Activated naive CD4-positive, alpha-beta T cell treated with anti-CD3 and anti-CD28 coated beads, Interleukin-2, amount 50 U/mL, for 24 hours (primary cell): ENCODE data around the gene M1AP.

Source experiments
- H3K27ac Mint-ChIP-seq: one replicate; pipeline ENCODE4 v1.8.0; 2021; ENCODE audit warnings: mild to moderate bottlenecking, mixed read lengths
- H3K27me3 Mint-ChIP-seq: one replicate; pipeline ENCODE4 v1.8.0; 2021; ENCODE audit warnings: mixed read lengths
- H3K36me3 Mint-ChIP-seq: one replicate; pipeline ENCODE4 v1.8.0; 2021; ENCODE audit warnings: mixed read lengths
- H3K4me1 Mint-ChIP-seq: one replicate; pipeline ENCODE4 v1.8.0; 2021; ENCODE audit warnings: mixed read lengths
- H3K4me3 Mint-ChIP-seq: one replicate; pipeline ENCODE4 v1.8.0; 2021; ENCODE audit warnings: mild to moderate bottlenecking, mixed read lengths
- H3K9me3 Mint-ChIP-seq: one replicate; pipeline ENCODE4 v1.8.0; 2021; ENCODE audit warnings: mixed read lengths

The M1AP gene

GRCh38 chr2:74585406-74586185 lies 62.5 kb downstream of the M1AP start:
- no peaks in the 10 kb centered on the region for H3K27me3 Mint-ChIP-seq
- peaks cover 14% of the 10 kb centered on the region for H3K4me1 Mint-ChIP-seq
- no peaks in the 10 kb centered on the region for H3K9me3 Mint-ChIP-seq
- H3K36me3 Mint-ChIP-seq, result no peaks in the 10 kb centered on the region
- H3K4me3 Mint-ChIP-seq, result no peak overlapping the region
- H3K27ac Mint-ChIP-seq, result no peak overlapping the region

GRCh38 chr2:74584088-74584645 lies 64.0 kb downstream of the M1AP start:
- H3K9me3 Mint-ChIP-seq, result no peaks in the 10 kb centered on the region
- H3K4me1 Mint-ChIP-seq, result peaks cover 14% of the 10 kb centered on the region
- H3K27ac Mint-ChIP-seq, result no peak overlapping the region
- H3K27me3 Mint-ChIP-seq, result no peaks in the 10 kb centered on the region
- H3K36me3 Mint-ChIP-seq, result no peaks in the 10 kb centered on the region
- no peak overlapping the region for H3K4me3 Mint-ChIP-seq

- Mint-ChIP-seq H3K9me3 (no peaks in the 10 kb centered on the region), H3K4me1 (peaks cover 14% of the 10 kb centered on the region), H3K4me3 (no peak overlapping the region), H3K36me3 (no peaks in the 10 kb centered on the region), H3K27ac (no peak overlapping the region), H3K27me3 (no peaks in the 10 kb centered on the region)
These were observed 64.6 kb downstream of the M1AP start for GRCh38 chr2:74583504-74583903.

- H3K4me1 Mint-ChIP-seq, result peaks cover 14% of the 10 kb centered on the region
- H3K27me3 Mint-ChIP-seq, result no peaks in the 10 kb centered on the region
These were observed 65.9 kb downstream of the M1AP start for GRCh38 chr2:74582184-74582583.

GRCh38 chr2:74581463-74581862 lies 66.7 kb downstream of the M1AP start:
- H3K27me3 Mint-ChIP-seq, result no peaks in the 10 kb centered on the region
- H3K36me3 Mint-ChIP-seq, result no peaks in the 10 kb centered on the region
- no peaks in the 10 kb centered on the region for H3K9me3 Mint-ChIP-seq
- no peak overlapping the region for H3K4me3 Mint-ChIP-seq
- peaks cover 14% of the 10 kb centered on the region for H3K4me1 Mint-ChIP-seq
- no peak overlapping the region for H3K27ac Mint-ChIP-seq

More at GRCh38 chr2:74582184-74582583, 65.9 kb downstream of the M1AP start:
- Mint-ChIP-seq H3K4me3 (no peak overlapping the region), H3K36me3 (no peaks in the 10 kb centered on the region), H3K27ac (no peak overlapping the region), H3K9me3 (no peaks in the 10 kb centered on the region)

- Mint-ChIP-seq H3K27ac (no peak overlapping the region), H3K9me3 (no peaks in the 10 kb centered on the region), H3K4me1 (peaks cover 15% of the 10 kb centered on the region), H3K27me3 (no peaks in the 10 kb centered on the region), H3K36me3 (peaks cover 2% of the 10 kb centered on the region), H3K4me3 (no peak overlapping the region)
These were observed 69.7 kb downstream of the M1AP start for GRCh38 chr2:74578408-74578807.

- Mint-ChIP-seq H3K9me3 (no peaks in the 10 kb centered on the region), H3K36me3 (peaks cover 2% of the 10 kb centered on the region), H3K27ac (no peak overlapping the region), H3K27me3 (no peaks in the 10 kb centered on the region), H3K4me1 (peaks cover 15% of the 10 kb centered on the region), H3K4me3 (no peak overlapping the region)
These were observed 70.7 kb downstream of the M1AP start for GRCh38 chr2:74577448-74577847.

GRCh38 chr2:74576863-74577229 lies 71.3 kb downstream of the M1AP start:
- Mint-ChIP-seq H3K4me1 (peaks cover 15% of the 10 kb centered on the region), H3K27me3 (no peaks in the 10 kb centered on the region), H3K27ac (no peak overlapping the region), H3K9me3 (no peaks in the 10 kb centered on the region), H3K36me3 (peaks cover 2% of the 10 kb centered on the region), H3K4me3 (no peak overlapping the region)

- Mint-ChIP-seq H3K9me3 (no peaks in the 10 kb centered on the region), H3K4me3 (no peak overlapping the region), H3K36me3 (peaks cover 2% of the 10 kb centered on the region)
These were observed 71.8 kb downstream of the M1AP start for GRCh38 chr2:74576211-74576862.

GRCh38 chr2:74575320-74575719 lies 72.8 kb downstream of the M1AP start:
- H3K4me3 Mint-ChIP-seq, result no peak overlapping the region
- peaks cover 2% of the 10 kb centered on the region for H3K36me3 Mint-ChIP-seq
- no peaks in the 10 kb centered on the region for H3K27me3 Mint-ChIP-seq
- no peak overlapping the region for H3K27ac Mint-ChIP-seq
- H3K9me3 Mint-ChIP-seq, result no peaks in the 10 kb centered on the region
- H3K4me1 Mint-ChIP-seq, result peaks cover 15% of the 10 kb centered on the region

More at GRCh38 chr2:74576211-74576862, 71.8 kb downstream of the M1AP start:
- H3K4me1 Mint-ChIP-seq, result peaks cover 15% of the 10 kb centered on the region
- H3K27ac Mint-ChIP-seq, result no peak overlapping the region
- no peaks in the 10 kb centered on the region for H3K27me3 Mint-ChIP-seq

GRCh38 chr2:74573747-74574562 lies 74.2 kb downstream of the M1AP start:
- no peaks in the 10 kb centered on the region for H3K27me3 Mint-ChIP-seq
- no peaks in the 10 kb centered on the region for H3K9me3 Mint-ChIP-seq
- peaks cover 15% of the 10 kb centered on the region for H3K4me1 Mint-ChIP-seq
- peak overlapping the region; percentile 68 for H3K4me3 Mint-ChIP-seq
- peaks cover 2% of the 10 kb centered on the region for H3K36me3 Mint-ChIP-seq
- H3K27ac Mint-ChIP-seq, result peak overlapping the region; percentile 83

- no peaks in the 10 kb centered on the region for H3K9me3 Mint-ChIP-seq
- H3K4me1 Mint-ChIP-seq, result peaks cover 15% of the 10 kb centered on the region
- H3K27me3 Mint-ChIP-seq, result peaks cover 2% of the 10 kb centered on the region
- no peak overlapping the region for H3K27ac Mint-ChIP-seq
- peaks cover 2% of the 10 kb centered on the region for H3K36me3 Mint-ChIP-seq
- no peak overlapping the region for H3K4me3 Mint-ChIP-seq
These were observed 75.8 kb downstream of the M1AP start for GRCh38 chr2:74572178-74572925.

- Mint-ChIP-seq H3K36me3 (peaks cover 2% of the 10 kb centered on the region), H3K4me1 (peaks cover 22% of the 10 kb centered on the region), H3K27me3 (peaks cover 2% of the 10 kb centered on the region), H3K9me3 (no peaks in the 10 kb centered on the region), H3K27ac (no peak overlapping the region), H3K4me3 (no peak overlapping the region)
These were observed 77.1 kb downstream of the M1AP start for GRCh38 chr2:74571058-74571457.

GRCh38 chr2:74569686-74570085 lies 78.4 kb downstream of the M1AP start:
- Mint-ChIP-seq H3K4me1 (peaks cover 21% of the 10 kb centered on the region), H3K27ac (no peak overlapping the region), H3K9me3 (no peaks in the 10 kb centered on the region)

GRCh38 chr2:74567881-74568280 lies 80.2 kb downstream of the M1AP start:
- Mint-ChIP-seq H3K36me3 (no peaks in the 10 kb centered on the region), H3K27me3 (peaks cover 2% of the 10 kb centered on the region), H3K4me3 (no peak overlapping the region), H3K27ac (no peak overlapping the region), H3K9me3 (no peaks in the 10 kb centered on the region), H3K4me1 (peaks cover 8% of the 10 kb centered on the region)

More at GRCh38 chr2:74569686-74570085, 78.4 kb downstream of the M1AP start:
- Mint-ChIP-seq H3K4me3 (no peak overlapping the region), H3K27me3 (peaks cover 2% of the 10 kb centered on the region), H3K36me3 (peaks cover 2% of the 10 kb centered on the region)
